Activated T-cell treated with anti-CD3 and anti-CD28 coated beads, Interleukin-2, amount 50 U/mL, for 4 hours (primary cell): ENCODE measurements around the gene URB2. TPM values are rescaled to one million over a fixed set of nuclear protein-coding genes. Genes with fewer than 3 reads are reported as not detected.
"Not testable (repeated sequence)": the region's sequence is repeated elsewhere in the genome, so short reads cannot be mapped to it uniquely, and the experiment has no call there.

Source experiments
- ATAC-seq, 2 donors: fragments of 200-7000 bp; cut with Tn5 transposase; one replicate each; pipeline ENCODE4 v1.10.0; 2021
- DNase-seq: peaks from one replicate; pipeline ENCODE4 v3.0.0-alpha.2; 2020
- H3K27me3 Mint-ChIP-seq: one replicate; pipeline ENCODE4 v1.8.0; 2021; ENCODE audit warnings: low read depth, mixed read lengths
- H3K36me3 Mint-ChIP-seq: one replicate; pipeline ENCODE4 v1.8.0; 2022; ENCODE audit warnings: mixed read lengths; ENCODE audit not compliant: insufficient read depth
- H3K4me1 Mint-ChIP-seq: one replicate; pipeline ENCODE4 v1.8.0; 2021; ENCODE audit warnings: low read depth, mixed read lengths
- H3K4me3 Mint-ChIP-seq: one replicate; pipeline ENCODE4 v1.8.0; 2021; ENCODE audit warnings: mild to moderate bottlenecking, moderate library complexity, mixed read lengths
- H3K9me3 Mint-ChIP-seq: one replicate; pipeline ENCODE4 v1.8.0; 2021; ENCODE audit warnings: mixed read lengths
- total RNA-seq, 3 donors: library from RNA; stranded (reverse); gene quantifications; one replicate each; pipeline ENCODE4 v1.2.1, GENCODE V29; 2021

Gene URB2
- total RNA-seq, 3 donors from 2014 or later = 47.1 to 55.6 (median 53.8) TPM

DNA sequence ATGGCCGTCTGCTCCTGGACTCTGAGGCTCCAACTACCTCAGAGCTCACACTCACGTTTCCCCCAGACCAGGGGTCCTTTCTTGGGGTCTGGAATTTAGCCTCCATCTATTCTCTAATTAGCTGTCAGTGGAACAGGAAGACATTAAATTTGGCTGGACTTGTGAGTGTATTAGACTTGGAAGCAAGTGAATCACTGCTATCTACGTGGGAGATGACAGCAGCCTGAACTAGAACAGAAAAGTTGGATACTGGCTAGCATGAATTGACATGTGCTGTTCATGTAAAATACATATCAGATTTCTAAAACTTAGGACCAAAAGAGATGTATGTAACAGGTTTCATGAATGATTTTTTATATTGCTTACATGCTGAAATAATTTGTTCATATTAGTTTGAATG lies 28.2 kb upstream of the URB2 start:
- ATAC-seq (no peak), DNase-seq (no peak)
- peaks cover 11% of the 10 kb centered on the region for H3K4me1 Mint-ChIP-seq
- H3K9me3 Mint-ChIP-seq = no peaks in the 10 kb centered on the region
- H3K4me3 Mint-ChIP-seq = no peak overlapping the region
- peaks cover 51% of the 10 kb centered on the region for H3K36me3 Mint-ChIP-seq
- H3K27me3 Mint-ChIP-seq = no peaks in the 10 kb centered on the region

DNA sequence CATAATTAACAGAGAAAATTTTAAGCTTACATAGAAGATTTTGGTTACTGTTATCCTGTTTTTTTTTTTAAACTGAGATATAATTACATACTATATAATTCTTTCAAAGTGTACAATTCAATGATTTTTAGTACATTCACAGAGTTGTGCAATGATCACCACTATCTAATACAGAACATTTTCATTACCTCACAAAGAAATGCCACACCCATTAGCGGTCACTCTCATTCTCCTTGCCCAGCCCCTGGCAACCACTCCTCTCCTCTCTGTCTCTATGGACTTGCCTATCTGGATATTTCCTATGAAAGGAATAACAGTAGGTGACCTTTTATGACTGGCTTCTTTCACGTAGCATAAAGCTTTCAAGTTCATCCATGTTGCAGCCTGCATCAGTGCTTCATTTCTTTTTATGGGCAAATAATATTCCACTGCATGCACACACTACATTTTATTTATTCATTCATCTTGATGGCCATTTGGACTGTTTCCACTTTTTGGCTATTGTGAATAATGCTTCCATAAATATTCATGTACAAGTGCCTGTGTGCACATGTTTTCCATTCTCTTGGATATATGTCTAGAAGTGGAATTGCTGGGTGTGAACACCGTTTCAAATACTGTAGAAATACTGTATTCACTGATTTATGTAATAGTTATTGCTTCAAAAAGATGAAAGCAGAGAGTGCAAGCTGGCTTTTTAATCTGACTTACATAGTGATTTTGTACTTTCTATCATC lies 26.7 kb upstream of the URB2 start:
- Mint-ChIP-seq H3K27me3 (no peaks in the 10 kb centered on the region), H3K4me1 (peaks cover 11% of the 10 kb centered on the region), H3K36me3 (peaks cover 49% of the 10 kb centered on the region), H3K4me3 (no peak overlapping the region), H3K9me3 (no peaks in the 10 kb centered on the region)
- ATAC-seq (no peak), DNase-seq (no peak)

DNA sequence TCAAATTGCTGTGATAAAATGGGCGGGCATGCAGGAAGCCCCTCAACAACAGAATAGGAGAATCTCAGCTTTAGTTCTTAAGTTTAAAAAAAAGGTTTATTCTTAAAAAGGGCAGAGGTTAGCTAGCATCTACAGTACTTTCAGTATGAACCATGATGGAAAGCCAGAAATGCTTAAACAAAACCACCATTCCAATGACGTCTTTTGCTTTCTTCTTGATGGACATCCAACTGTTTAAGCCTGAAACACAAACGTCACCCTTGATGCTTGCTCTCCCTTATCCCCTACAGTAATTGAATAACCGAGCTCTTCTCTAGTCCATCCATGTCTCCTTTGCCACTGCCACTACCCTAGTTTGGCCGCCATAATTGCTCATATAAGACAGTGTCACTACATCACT lies 25.8 kb upstream of the URB2 start:
- DNase-seq = no peak
- no peak for ATAC-seq
- Mint-ChIP-seq H3K36me3 (peaks cover 44% of the 10 kb centered on the region), H3K9me3 (no peaks in the 10 kb centered on the region), H3K4me1 (peaks cover 11% of the 10 kb centered on the region), H3K27me3 (no peaks in the 10 kb centered on the region), H3K4me3 (no peak overlapping the region)

DNA sequence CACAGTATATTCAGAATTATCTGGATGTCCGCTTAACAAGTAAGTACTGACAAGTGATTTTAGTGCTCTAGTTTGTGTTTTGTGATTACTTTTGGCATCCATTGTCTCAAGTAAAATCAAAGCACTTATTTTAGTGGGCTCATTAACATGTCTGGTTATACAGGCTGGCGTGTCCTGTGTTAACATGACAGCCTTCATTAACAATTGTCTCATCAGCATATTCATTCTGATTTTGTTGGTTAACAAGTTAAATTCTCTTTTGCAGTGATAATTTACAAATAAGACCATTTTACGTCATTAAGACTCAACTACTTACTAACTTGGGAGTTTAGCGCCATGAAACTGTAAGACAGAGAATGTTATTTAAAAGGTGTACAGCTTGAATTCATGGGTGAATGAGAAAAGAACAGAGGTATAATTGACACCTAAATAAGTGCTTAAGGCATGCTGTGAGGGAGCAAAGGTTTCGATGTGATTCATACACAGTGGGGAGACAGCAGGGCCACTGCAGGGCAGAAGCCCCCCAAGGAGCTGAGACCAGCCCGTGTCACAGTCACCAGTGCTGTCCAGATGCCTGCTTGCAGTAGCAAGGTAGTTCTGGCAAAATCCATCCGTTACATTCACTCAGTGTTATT lies 22.6 kb upstream of the URB2 start:
- DNase-seq (no peak), ATAC-seq (no peak)
- Mint-ChIP-seq H3K4me3 (no peak overlapping the region), H3K27me3 (no peaks in the 10 kb centered on the region), H3K4me1 (peaks cover 3% of the 10 kb centered on the region), H3K9me3 (no peaks in the 10 kb centered on the region), H3K36me3 (peaks cover 51% of the 10 kb centered on the region)

DNA sequence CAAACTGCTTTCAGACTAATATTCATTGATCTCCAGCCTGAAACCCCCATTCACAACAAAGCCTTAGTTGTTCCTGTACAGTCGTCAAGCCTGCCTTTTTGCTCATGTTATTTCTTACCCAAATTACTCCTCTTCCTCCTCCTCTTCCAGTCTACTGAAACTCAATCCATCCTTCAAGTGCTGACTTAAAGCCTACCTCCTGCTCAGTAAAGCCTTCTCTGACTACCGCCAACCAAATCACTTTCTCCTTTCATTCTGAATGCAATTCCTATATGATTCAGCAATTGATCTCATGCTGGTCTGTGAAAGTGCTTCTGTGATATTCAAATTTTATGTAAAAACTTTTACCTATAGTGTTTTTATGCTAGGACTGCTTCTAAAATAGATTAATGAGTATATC lies 18.7 kb upstream of the URB2 start:
- no peaks in the 10 kb centered on the region for H3K9me3 Mint-ChIP-seq
- no peaks in the 10 kb centered on the region for H3K27me3 Mint-ChIP-seq
- H3K4me1 Mint-ChIP-seq = no peaks in the 10 kb centered on the region
- H3K4me3 Mint-ChIP-seq = no peak overlapping the region
- peaks cover 59% of the 10 kb centered on the region for H3K36me3 Mint-ChIP-seq
- DNase-seq (no peak), ATAC-seq (peak in 1 of 2 donors; percentile 21)

DNA sequence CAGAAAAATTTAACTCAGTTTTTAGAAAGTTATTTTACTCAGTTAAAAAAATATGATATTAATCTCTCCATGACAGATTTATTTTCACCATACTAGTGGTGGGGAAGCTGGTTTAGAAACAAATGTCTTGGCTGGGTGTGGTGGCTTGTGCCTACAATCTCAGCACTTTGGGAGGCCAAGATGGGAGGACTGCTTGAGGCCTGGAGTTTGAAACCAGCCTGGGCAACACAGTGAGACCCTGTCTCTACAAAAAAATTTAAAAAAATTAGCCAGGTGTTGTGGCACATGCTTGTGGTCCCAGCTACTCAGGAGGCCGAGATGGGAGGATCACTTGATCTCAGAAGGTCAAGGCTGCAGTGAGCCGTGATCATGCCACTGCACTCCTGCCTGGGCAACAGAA lies 17.5 kb upstream of the URB2 start:
- ATAC-seq = no peak

DNA sequence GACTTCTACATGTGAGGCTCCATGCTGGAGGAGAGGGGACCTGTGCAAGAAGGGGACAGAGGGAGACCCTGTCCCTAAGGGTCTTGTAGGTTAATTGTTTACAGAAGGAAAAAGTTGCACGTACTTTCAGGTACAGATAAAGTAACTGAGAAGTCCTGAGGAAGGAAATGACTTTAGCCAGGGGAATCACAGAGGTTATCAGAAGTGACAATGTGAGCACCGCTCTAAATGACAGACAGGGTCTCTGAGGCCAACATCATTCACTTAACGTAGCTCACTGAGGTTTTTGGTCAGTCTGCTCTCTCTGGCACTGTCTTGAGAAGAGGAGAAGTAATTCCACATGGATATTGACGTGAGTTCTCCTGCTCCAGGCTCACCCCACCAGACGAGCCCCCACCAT lies 12.1 kb upstream of the URB2 start:
- Mint-ChIP-seq H3K36me3 (peaks cover 39% of the 10 kb centered on the region), H3K4me3 (no peak overlapping the region), H3K4me1 (peaks cover 11% of the 10 kb centered on the region), H3K27me3 (no peaks in the 10 kb centered on the region), H3K9me3 (no peaks in the 10 kb centered on the region)
- no peak for DNase-seq
- no peak for ATAC-seq

More for the DNA sequence above, 17.5 kb upstream of the URB2 start:
- Mint-ChIP-seq H3K9me3 (no peaks in the 10 kb centered on the region), H3K4me3 (no peak overlapping the region), H3K4me1 (no peaks in the 10 kb centered on the region), H3K27me3 (no peaks in the 10 kb centered on the region), H3K36me3 (peaks cover 63% of the 10 kb centered on the region)
- no peak for DNase-seq

DNA sequence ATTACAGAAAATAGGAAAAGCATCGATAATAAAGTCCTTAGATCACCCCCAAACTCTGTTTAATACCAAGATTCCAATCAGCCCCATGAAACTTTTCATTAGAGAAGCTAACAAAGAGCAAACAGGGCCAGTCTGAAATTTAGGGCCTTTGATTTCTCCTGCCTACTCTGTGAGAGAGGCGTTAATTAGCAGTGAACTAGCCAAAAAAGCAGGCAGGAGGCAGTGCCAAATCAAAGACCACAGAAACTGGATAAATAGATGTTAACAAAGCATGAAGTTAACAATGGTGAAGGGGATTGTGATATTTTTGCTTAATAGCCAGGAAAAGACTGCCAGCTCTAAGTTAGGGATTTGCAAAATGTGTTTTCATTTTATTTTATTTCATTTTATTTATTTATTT lies 11.3 kb upstream of the URB2 start:
- Mint-ChIP-seq H3K36me3 (peaks cover 33% of the 10 kb centered on the region), H3K4me3 (no peak overlapping the region), H3K4me1 (peaks cover 18% of the 10 kb centered on the region), H3K27me3 (no peaks in the 10 kb centered on the region), H3K9me3 (no peaks in the 10 kb centered on the region)
- ATAC-seq (no peak), DNase-seq (no peak)

DNA sequence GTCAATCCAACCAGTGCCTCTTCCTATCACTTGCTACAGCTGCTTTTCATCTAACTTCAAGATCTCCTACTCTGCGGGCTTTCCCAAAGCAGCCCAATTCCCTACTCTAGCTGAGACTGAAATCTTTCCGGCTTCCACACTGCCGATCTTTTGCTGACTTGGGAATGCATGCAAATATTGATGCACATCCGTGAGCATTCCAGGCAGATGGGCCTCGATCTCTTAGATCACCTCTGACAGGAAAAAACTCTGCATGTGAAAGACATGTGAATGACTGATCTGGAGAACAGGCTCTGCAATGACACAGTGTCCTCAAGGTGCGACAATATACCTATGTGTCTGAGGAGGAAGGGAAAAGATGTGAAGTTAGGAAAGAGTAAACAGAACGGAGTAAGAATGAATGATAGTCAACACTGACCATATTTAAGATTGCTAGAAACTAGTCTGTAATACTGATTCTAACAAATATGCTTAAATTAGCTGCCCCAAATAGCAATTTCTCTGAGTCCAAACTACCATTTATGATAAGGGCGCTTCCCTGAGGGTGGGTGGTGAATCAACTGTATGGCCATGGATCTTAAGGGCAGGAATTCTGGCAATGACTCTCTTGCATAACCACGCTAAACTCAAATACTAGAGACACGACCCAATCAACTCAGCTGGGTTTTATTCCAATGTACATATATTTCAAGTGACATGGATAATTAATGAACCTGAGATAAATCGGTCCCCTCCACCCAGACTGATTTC lies 8.5 kb upstream of the URB2 start:
- peaks cover 11% of the 10 kb centered on the region for H3K36me3 Mint-ChIP-seq
- no peaks in the 10 kb centered on the region for H3K9me3 Mint-ChIP-seq
- H3K27me3 Mint-ChIP-seq = no peaks in the 10 kb centered on the region
- ATAC-seq = no peak
- no peak overlapping the region for H3K4me3 Mint-ChIP-seq
- H3K4me1 Mint-ChIP-seq = peaks cover 41% of the 10 kb centered on the region
- no peak for DNase-seq

DNA sequence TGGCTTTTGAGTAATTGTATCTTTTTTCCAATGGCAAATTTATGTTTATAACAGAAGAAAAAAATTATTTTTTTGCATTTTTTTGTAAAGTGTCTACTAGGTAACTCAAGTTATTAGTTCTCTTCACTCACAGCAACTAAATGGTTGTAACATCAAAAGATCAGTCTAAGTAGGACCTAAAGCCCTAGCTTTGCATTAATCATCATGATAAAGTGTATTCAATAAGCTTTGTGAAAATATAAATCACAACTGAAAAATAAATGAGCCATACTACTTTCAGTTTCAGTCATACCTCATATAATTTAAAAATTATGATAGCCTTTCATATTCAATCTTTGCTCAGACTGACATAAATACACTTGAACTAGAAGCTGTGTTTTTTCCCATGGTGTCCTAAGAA lies 7.0 kb upstream of the URB2 start:
- Mint-ChIP-seq H3K4me1 (peaks cover 56% of the 10 kb centered on the region), H3K27me3 (no peaks in the 10 kb centered on the region)
- no peak for DNase-seq

DNA sequence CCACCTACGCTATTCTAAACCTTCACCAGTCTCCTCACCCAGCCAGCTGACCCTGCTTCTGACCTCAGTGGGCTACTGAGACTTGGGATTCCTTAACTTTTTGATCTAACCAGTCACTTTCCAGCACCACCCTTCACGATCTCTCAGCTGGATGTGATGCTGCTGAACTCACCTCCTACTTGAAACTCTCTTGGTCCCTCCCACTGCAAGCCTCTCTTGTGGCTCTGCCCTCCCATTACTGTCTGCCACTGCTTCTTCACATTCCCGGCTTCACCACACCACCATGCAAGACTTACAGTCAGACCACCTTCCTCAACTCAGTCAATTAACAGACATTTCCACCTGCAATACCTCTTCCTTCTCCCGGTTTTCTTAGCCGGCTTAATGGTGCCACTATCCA lies 6.4 kb upstream of the URB2 start:
- Mint-ChIP-seq H3K9me3 (no peaks in the 10 kb centered on the region), H3K4me3 (no peak overlapping the region), H3K36me3 (peaks cover 4% of the 10 kb centered on the region), H3K4me1 (peaks cover 62% of the 10 kb centered on the region), H3K27me3 (no peaks in the 10 kb centered on the region)
- DNase-seq (no peak), ATAC-seq (peak in 1 of 2 donors; percentile 23)

More for the DNA sequence above, 7.0 kb upstream of the URB2 start:
- H3K36me3 Mint-ChIP-seq = peaks cover 3% of the 10 kb centered on the region
- H3K4me3 Mint-ChIP-seq = no peak overlapping the region
- ATAC-seq = peak; percentile 82 to 86
- no peaks in the 10 kb centered on the region for H3K9me3 Mint-ChIP-seq

DNA sequence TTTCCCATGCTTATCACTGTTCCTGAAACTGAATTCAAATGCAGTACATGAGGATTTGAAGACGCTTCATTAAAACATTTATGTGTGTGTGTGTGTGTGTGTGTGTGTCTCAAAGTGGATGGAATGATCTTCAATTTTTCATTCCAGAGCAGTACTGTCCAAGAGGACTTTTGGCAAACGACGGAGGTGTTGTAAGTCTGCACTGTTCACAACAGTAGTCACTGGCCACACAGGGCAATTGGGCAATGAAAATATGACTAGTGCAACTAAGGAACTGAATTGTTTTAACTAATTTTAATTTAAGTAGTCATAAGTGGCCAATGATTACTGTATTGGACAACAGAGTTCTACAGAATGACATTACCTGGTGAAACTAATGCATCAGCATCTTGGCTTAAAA lies 5.2 kb upstream of the URB2 start:
- Mint-ChIP-seq H3K36me3 (peaks cover 4% of the 10 kb centered on the region), H3K4me1 (peaks cover 69% of the 10 kb centered on the region), H3K27me3 (no peaks in the 10 kb centered on the region), H3K4me3 (no peak overlapping the region), H3K9me3 (no peaks in the 10 kb centered on the region)
- ATAC-seq (no peak), DNase-seq (no peak)

DNA sequence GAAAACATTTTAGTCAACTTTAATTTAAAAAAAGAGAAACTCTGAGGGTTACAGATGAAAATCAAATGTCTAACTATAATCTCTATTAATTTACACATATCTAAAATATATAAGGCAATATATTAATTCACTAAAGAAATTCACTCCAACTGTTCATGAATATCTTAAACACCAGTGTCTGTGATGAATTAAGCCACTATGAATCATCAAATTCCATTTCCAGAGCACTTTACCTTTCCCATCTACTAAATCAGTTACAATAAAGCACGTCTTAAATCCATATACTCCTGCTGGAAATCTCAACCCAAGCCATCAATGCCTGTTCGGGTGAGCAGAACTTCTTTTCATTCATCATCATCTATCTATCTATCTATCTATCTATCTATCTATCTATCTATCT lies 4.4 kb upstream of the URB2 start:
- ATAC-seq = no peak
- Mint-ChIP-seq H3K9me3 (no peaks in the 10 kb centered on the region), H3K4me1 (peaks cover 70% of the 10 kb centered on the region)

DNA sequence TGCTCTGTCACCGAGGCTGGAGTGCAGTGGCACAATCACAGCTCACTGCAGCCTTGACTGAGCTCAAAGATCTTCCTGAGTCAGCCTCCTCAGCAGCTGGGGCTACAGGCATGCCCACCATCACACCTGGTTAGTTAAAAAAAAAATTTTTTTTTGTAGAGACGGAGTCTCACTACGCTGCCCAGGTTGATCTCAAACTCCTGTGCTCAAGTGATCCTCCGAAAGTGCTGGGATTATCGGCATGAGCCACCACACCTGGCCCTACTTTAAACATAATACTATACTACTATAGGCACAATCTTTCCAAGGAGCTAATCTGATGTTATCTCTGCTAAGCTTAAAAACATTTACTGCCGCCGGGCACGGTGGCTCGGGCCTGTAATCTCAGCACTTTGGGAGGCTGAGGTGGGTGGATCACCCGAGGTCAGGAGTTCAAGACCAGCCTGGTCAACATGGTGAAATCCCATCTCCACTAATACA lies 3.4 kb upstream of the URB2 start:
- H3K4me3 Mint-ChIP-seq, DNase-seq, H3K27me3 Mint-ChIP-seq, H3K36me3 Mint-ChIP-seq, H3K9me3 Mint-ChIP-seq, ATAC-seq: not testable (repeated sequence)
- peaks cover 77% of the 10 kb centered on the region for H3K4me1 Mint-ChIP-seq

More for the DNA sequence above, 4.4 kb upstream of the URB2 start:
- DNase-seq = no peak
- H3K4me3 Mint-ChIP-seq = no peak overlapping the region
- H3K27me3 Mint-ChIP-seq = no peaks in the 10 kb centered on the region
- H3K36me3 Mint-ChIP-seq = peaks cover 4% of the 10 kb centered on the region
